SK-N-SH (cell line): Measurements from ENCODE around the gene MCM9.
"Not testable (repeated sequence)": the region's sequence is repeated elsewhere in the genome, so short reads cannot be mapped to it uniquely, and the experiment has no call there.

ENCODE experiments used
- CTCF ChIP-seq: fragments of 200-600 bp; sonication (generic); IDR thresholded peaks from 2 replicates; pipeline ENCODE4 v1.6.1; 2017; ENCODE audit warnings: antibody characterized with exemption, mild to moderate bottlenecking, moderate library complexity
- EZH2phosphoT487 ChIP-seq: fragments of 200-600 bp; sonication (generic); IDR thresholded peaks from 2 replicates; pipeline ENCODE4 v1.6.1; 2017; ENCODE audit warnings: low read depth, mixed run types, mild to moderate bottlenecking, antibody characterized with exemption, moderate library complexity, borderline replicate concordance
- FOXJ3 ChIP-seq: sonication (generic); formaldehyde crosslinking; IDR thresholded peaks from 2 replicates; pipeline ENCODE4 v1.5.1; 2020; ENCODE audit warnings: mild to moderate bottlenecking, missing genetic modification reagents
- POLR2AphosphoS5 ChIP-seq: IDR thresholded peaks from 2 replicates; pipeline ENCODE4 v1.6.1; 2012; ENCODE audit warnings: low read depth, low read length
- RAD21 ChIP-seq: IDR thresholded peaks from 2 replicates; pipeline ENCODE4 v1.6.1; 2012; ENCODE audit warnings: mild to moderate bottlenecking, low read length
- USF1 ChIP-seq: IDR thresholded peaks from 2 replicates; pipeline ENCODE4 v1.4.0; 2012; ENCODE audit warnings: low read depth, borderline replicate concordance
- TF ChIP-seq, protein P1 (sequence below): IDR thresholded peaks from 2 replicates; pipeline ENCODE4 v1.6.1; 2012; ENCODE audit warnings: mild to moderate bottlenecking, low read depth, low read length, moderate library complexity

- TF ChIP-seq CTCF, USF1, RAD21, FOXJ3, POLR2AphosphoS5, EZH2phosphoT487: not testable (repeated sequence)
- TF ChIP-seq, protein P1, sequence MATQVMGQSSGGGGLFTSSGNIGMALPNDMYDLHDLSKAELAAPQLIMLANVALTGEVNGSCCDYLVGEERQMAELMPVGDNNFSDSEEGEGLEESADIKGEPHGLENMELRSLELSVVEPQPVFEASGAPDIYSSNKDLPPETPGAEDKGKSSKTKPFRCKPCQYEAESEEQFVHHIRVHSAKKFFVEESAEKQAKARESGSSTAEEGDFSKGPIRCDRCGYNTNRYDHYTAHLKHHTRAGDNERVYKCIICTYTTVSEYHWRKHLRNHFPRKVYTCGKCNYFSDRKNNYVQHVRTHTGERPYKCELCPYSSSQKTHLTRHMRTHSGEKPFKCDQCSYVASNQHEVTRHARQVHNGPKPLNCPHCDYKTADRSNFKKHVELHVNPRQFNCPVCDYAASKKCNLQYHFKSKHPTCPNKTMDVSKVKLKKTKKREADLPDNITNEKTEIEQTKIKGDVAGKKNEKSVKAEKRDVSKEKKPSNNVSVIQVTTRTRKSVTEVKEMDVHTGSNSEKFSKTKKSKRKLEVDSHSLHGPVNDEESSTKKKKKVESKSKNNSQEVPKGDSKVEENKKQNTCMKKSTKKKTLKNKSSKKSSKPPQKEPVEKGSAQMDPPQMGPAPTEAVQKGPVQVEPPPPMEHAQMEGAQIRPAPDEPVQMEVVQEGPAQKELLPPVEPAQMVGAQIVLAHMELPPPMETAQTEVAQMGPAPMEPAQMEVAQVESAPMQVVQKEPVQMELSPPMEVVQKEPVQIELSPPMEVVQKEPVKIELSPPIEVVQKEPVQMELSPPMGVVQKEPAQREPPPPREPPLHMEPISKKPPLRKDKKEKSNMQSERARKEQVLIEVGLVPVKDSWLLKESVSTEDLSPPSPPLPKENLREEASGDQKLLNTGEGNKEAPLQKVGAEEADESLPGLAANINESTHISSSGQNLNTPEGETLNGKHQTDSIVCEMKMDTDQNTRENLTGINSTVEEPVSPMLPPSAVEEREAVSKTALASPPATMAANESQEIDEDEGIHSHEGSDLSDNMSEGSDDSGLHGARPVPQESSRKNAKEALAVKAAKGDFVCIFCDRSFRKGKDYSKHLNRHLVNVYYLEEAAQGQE, result not testable (repeated sequence)
Observed at GRCh38 chr6:118765316-118765715, 169.6 kb downstream of the MCM9 start.
